Measurements from ENCODE around the gene RIMBP2.

DNA sequence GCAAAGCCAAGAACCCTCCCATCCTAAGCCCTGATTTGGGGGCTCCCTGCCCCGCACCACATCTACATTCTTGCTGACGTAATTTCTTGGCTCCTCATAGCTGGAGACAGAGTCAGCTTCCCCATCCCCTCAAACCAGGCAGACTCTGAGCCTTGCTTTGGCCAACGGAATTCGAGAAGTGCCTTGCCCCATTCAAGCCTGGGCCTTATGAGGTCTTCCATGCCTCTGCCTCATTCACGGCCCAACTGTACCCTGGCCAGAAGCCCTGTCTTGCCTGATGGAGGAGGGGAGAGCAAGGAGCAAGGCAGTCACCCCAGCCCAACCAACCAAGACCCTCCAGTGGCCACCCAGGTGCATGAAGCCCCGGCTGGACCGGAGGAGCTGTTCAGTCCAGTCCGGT lies 214.3 kb downstream of the RIMBP2 start:
- no peak for TF ChIP-seq POLR2A (IDR thresholded peaks at IDR 0.05)
- TF ChIP-seq, protein P1, sequence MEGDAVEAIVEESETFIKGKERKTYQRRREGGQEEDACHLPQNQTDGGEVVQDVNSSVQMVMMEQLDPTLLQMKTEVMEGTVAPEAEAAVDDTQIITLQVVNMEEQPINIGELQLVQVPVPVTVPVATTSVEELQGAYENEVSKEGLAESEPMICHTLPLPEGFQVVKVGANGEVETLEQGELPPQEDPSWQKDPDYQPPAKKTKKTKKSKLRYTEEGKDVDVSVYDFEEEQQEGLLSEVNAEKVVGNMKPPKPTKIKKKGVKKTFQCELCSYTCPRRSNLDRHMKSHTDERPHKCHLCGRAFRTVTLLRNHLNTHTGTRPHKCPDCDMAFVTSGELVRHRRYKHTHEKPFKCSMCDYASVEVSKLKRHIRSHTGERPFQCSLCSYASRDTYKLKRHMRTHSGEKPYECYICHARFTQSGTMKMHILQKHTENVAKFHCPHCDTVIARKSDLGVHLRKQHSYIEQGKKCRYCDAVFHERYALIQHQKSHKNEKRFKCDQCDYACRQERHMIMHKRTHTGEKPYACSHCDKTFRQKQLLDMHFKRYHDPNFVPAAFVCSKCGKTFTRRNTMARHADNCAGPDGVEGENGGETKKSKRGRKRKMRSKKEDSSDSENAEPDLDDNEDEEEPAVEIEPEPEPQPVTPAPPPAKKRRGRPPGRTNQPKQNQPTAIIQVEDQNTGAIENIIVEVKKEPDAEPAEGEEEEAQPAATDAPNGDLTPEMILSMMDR (IDR thresholded peaks at IDR 0.05), result no peak
